ENCODE results near the gene FGF11. TPM values are rescaled to one million over a fixed set of nuclear protein-coding genes. Genes with fewer than 3 reads are reported as not detected.

The FGF11 gene
- total and polyA plus RNA-seq, 2 donors from 2014 or later = 1.4 to 7.7 TPM

GRCh38 chr17:7476951-7477350 lies 37.6 kb downstream of the FGF11 start:
- peaks cover 2 to 39% (median 15%) of the 10 kb centered on the region in 3 donors for H3K4me1 ChIP-seq (ENCODE audit: control insufficient read depth in 2 of 3, insufficient read depth in 2 of 3, low read depth in 1 of 3, low read length in 3 of 3)
- peak overlapping the region in 1 of 3 donors; percentile 91 for H3K4me3 ChIP-seq (ENCODE audit: low read length in 3 of 3)
- H3K27ac ChIP-seq (ENCODE audit: low read depth in 2 of 2, low read length in 2 of 2) = peak overlapping the region; percentile 98 to 99
- no peaks in the 10 kb centered on the region for H3K27me3 ChIP-seq (ENCODE audit: control insufficient read depth, insufficient read depth, low read length)
- H3K9ac ChIP-seq (ENCODE audit: low read length in 3 of 3) = peak overlapping the region in 1 of 3 donors; percentile 35
- DNase-seq (peak in 1 of 5 donors; percentile 56), FAIRE-seq (no peak)
- H3K9me3 ChIP-seq (ENCODE audit: control insufficient read depth in 2 of 3, insufficient read depth in 1 of 3, low read length in 3 of 3) = no peaks in the 10 kb centered on the region
- H3K36me3 ChIP-seq (ENCODE audit: control insufficient read depth in 2 of 3, insufficient read depth in 3 of 3, low read length in 3 of 3) = no peaks in the 10 kb centered on the region
- TF ChIP-seq CTCF (IDR thresholded peaks at IDR 0.05; ENCODE audit: borderline replicate concordance, extremely low read depth, insufficient read depth) = no peak
- intact Hi-C loops (cut with DNase I) = no loop called here

GRCh38 chr17:7477392-7478275 lies 38.3 kb downstream of the FGF11 start:
- no peaks in the 10 kb centered on the region for H3K27me3 ChIP-seq (ENCODE audit: control insufficient read depth, insufficient read depth, low read length)
- no peak for FAIRE-seq
- TF ChIP-seq CTCF (IDR thresholded peaks at IDR 0.05; ENCODE audit: borderline replicate concordance, extremely low read depth, insufficient read depth) = no peak
- peak overlapping the region; percentile 51 to 91 (median 77) for H3K4me3 ChIP-seq (ENCODE audit: low read length in 3 of 3)
- intact Hi-C loops (cut with DNase I) = no loop called here
- H3K4me1 ChIP-seq (ENCODE audit: control insufficient read depth in 2 of 3, insufficient read depth in 2 of 3, low read depth in 1 of 3, low read length in 3 of 3) = peaks cover 2 to 39% (median 15%) of the 10 kb centered on the region in 3 donors
- H3K27ac ChIP-seq (ENCODE audit: low read depth in 2 of 2, low read length in 2 of 2) = peak overlapping the region; percentile 98 to 99
- H3K9ac ChIP-seq (ENCODE audit: low read length in 3 of 3) = peak overlapping the region in 2 of 3 donors; percentile 55 to 92
- DNase-seq = peak; percentile 72 to 87 (median 80)
- no peaks in the 10 kb centered on the region for H3K9me3 ChIP-seq (ENCODE audit: control insufficient read depth in 2 of 3, insufficient read depth in 1 of 3, low read length in 3 of 3)
- H3K36me3 ChIP-seq (ENCODE audit: control insufficient read depth in 2 of 3, insufficient read depth in 3 of 3, low read length in 3 of 3) = no peaks in the 10 kb centered on the region

GRCh38 chr17:7478276-7479212 lies 39.2 kb downstream of the FGF11 start:
- FAIRE-seq (no peak), DNase-seq (peak; percentile 55 to 88 (median 71))
- Histone ChIP-seq H3K9me3 (ENCODE audit: control insufficient read depth in 2 of 3, insufficient read depth in 1 of 3, low read length in 3 of 3) (no peaks in the 10 kb centered on the region), H3K27ac (ENCODE audit: low read depth in 2 of 2, low read length in 2 of 2) (peak overlapping the region; percentile 98 to 99), H3K9ac (ENCODE audit: low read length in 3 of 3) (peak overlapping the region; percentile 19 to 97 (median 92)), H3K4me3 (ENCODE audit: low read length in 3 of 3) (peak overlapping the region; percentile 51 to 91 (median 77)), H3K36me3 (ENCODE audit: control insufficient read depth in 2 of 3, insufficient read depth in 3 of 3, low read length in 3 of 3) (no peaks in the 10 kb centered on the region), H3K4me1 (ENCODE audit: control insufficient read depth in 2 of 3, insufficient read depth in 2 of 3, low read depth in 1 of 3, low read length in 3 of 3) (peaks cover 2 to 44% (median 15%) of the 10 kb centered on the region in 3 donors), H3K27me3 (ENCODE audit: control insufficient read depth, insufficient read depth, low read length) (no peaks in the 10 kb centered on the region)
- TF ChIP-seq CTCF (IDR thresholded peaks at IDR 0.05; ENCODE audit: borderline replicate concordance, extremely low read depth, insufficient read depth) = no peak
- intact Hi-C loops (cut with DNase I) = no loop called here

Data from kidney (tissue), 14 donors.